ENCODE results near the gene ANKRD31. TPM values are rescaled to one million over a fixed set of nuclear protein-coding genes. Genes with fewer than 3 reads are reported as not detected.

The ANKRD31 gene
- total RNA-seq, 1 experiment from 2014 or later, result 1.5 TPM

DNA sequence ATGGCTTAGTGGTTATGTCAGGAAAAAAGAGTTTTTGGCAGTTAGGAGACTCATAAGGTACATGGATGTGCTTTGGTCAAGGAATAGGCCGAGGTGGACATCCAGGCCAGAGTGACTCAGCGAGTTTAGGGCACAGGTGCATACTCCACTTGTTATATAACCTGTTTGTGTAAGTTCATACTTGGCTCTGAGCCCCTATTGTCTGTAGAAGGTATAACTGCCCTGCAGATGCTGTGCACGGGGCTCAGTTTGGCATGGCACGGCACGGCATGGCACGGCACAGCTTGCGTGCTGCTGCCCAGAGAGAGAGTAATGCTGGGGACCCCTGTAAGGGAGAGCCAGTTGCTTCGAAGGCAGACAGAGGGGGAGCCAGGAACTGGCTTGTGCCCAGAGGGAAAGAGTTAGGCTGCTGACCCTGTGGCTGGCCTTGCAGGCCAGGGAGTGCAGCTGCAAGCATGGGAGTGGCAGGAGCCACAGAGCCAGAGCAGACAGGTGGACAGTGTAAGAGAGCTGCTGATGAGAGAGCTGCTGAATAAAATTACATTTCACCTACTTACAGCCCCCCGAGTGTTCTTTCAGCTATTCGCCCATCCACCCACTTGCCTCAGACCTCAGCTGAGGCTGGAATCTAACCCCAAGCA, 216.5 kb downstream of the ANKRD31 start:
- no peaks in the 10 kb centered on the region for H3K36me3 Mint-ChIP-seq (ENCODE audit: insufficient read depth, unreplicated experiment)
- CTCF ChIA-PET, result no interaction called here
- DNase-seq, result peak; percentile 58
- BruUV-seq (replicated peaks), result no TSS peak
- peaks cover 62% of the 10 kb centered on the region for H3K4me1 Mint-ChIP-seq (ENCODE audit: low read depth, unreplicated experiment)
- H3K27me3 Mint-ChIP-seq (ENCODE audit: unreplicated experiment), result no peaks in the 10 kb centered on the region
- H3K9me3 Mint-ChIP-seq (ENCODE audit: low read depth, unreplicated experiment), result no peaks in the 10 kb centered on the region
- H3K27ac Mint-ChIP-seq (ENCODE audit: unreplicated experiment), result peak overlapping the region; percentile 38
- intact Hi-C loops (cut with micrococcal nuclease; ENCODE audit: unreplicated experiment), result no loop called here
- no peak overlapping the region for H3K4me3 Mint-ChIP-seq (ENCODE audit: low read depth, unreplicated experiment)
- peak; percentile 18 for TF ChIP-seq CTCF (IDR thresholded peaks at IDR 0.05; ENCODE audit: unreplicated experiment)

DNA sequence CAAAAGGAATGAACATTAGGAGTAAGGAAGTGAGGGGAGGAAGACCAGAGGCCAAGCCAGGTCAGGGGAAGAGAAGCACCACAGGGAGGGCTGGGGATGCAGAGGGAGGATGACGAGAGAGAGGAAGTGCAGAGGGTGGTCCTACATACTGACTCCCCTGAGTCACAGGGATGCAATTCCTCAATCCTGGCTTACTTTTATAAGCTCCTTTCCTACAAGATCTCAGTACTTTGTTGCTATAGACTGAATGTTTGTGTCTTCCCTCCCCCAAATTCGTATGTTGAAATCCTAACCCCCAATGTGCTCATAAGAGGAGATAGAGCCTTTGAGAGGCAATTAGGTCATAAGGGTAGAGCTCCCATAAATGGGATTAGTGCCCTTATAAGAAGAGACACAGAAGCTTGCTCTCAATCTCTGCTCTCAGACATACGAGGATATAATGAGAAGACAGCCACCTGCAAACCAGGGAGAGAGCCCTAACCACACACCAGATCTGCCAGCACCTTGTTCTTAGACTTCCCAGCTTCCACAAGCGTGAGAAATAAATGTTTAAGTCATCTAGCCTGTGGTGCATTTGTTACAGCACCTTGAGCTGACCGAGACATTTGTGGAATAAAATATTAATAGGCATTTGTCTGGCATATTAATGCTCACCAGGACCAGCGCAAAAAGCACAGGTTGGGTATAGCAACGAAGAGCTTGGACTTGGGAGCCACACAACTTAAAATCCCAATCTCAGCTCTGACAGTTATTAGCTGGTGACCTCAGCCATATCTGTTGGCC, 217.7 kb downstream of the ANKRD31 start:
- CTCF ChIA-PET, result no interaction called here
- Mint-ChIP-seq H3K9me3 (ENCODE audit: low read depth, unreplicated experiment) (no peaks in the 10 kb centered on the region), H3K4me1 (ENCODE audit: low read depth, unreplicated experiment) (peaks cover 56% of the 10 kb centered on the region), H3K27ac (ENCODE audit: unreplicated experiment) (peak overlapping the region; percentile 22), H3K36me3 (ENCODE audit: insufficient read depth, unreplicated experiment) (no peaks in the 10 kb centered on the region), H3K4me3 (ENCODE audit: low read depth, unreplicated experiment) (no peak overlapping the region), H3K27me3 (ENCODE audit: unreplicated experiment) (no peaks in the 10 kb centered on the region)
- no peak for DNase-seq
- no TSS peak for BruUV-seq (replicated peaks)
- no peak for TF ChIP-seq CTCF (IDR thresholded peaks at IDR 0.05; ENCODE audit: unreplicated experiment)
- intact Hi-C loops (cut with micrococcal nuclease; ENCODE audit: unreplicated experiment), result loop anchor here (5.0 kb wide), 1 partner anchor 47 kb away; no protein-coding TSS in a partner anchor

Other genes with a start within 250 kb of the ANKRD31 start
- gene GCNT4, start 184.3 kb downstream of the ANKRD31 start, total RNA-seq (2022), result 4.5 and 5.8 TPM in 2 replicates
- gene HMGCR, start 100.3 kb upstream of the ANKRD31 start, total RNA-seq (2022), result 188 and 224 TPM in 2 replicates

All from Calu3 (cell line).